HCT116 (cell line): ENCODE measurements around the gene PSG4.
"Not testable (repeated sequence)": the region's sequence is repeated elsewhere in the genome, so short reads cannot be mapped to it uniquely, and the experiment has no call there.

Experiments
- CEBPB ChIP-seq: IDR thresholded peaks from 2 replicates; pipeline ENCODE4 v1.6.1; 2012; ENCODE audit warnings: low read depth
- CTCF ChIP-seq, 3 experiments: fragments of 200-600 bp in 1 of 3; sonication (generic) in 1 of 3; IDR thresholded peaks in 2 of 3; conservative IDR thresholded peaks in 1 of 3; 2 replicates each; pipeline ENCODE4 v1.5.1; 2012 to 2017; ENCODE audit warnings: low read depth in 2 of 3, low read length in 2 of 3, antibody characterized with exemption in 1 of 3, borderline replicate concordance in 1 of 3, control low read depth in 1 of 3, mild to moderate bottlenecking in 1 of 3, mixed read lengths in 1 of 3, mixed run types in 1 of 3, moderate library complexity in 1 of 3; ENCODE audit not compliant: insufficient read depth in 1 of 3
- ELF1 ChIP-seq: IDR thresholded peaks from 2 replicates; pipeline ENCODE4 v1.6.1; 2012; ENCODE audit warnings: low read depth, borderline replicate concordance
- MAX ChIP-seq: IDR thresholded peaks from 2 replicates; pipeline ENCODE4 v1.6.1; 2012
- POLR2A ChIP-seq: IDR thresholded peaks from 2 replicates; pipeline ENCODE4 v1.7.0; 2011; ENCODE audit warnings: borderline replicate concordance; ENCODE audit not compliant: insufficient read depth, insufficient read length; ENCODE audit errors: extremely low read depth
- POLR2AphosphoS5 ChIP-seq: IDR thresholded peaks from 2 replicates; pipeline ENCODE4 v1.6.1; 2011; ENCODE audit warnings: mild to moderate bottlenecking, low read depth, low read length, moderate library complexity
- RAD21 ChIP-seq: IDR thresholded peaks from 2 replicates; pipeline ENCODE4 v1.6.1; 2012; ENCODE audit warnings: low read depth, mild to moderate bottlenecking
- REST ChIP-seq: IDR thresholded peaks from 2 replicates; pipeline ENCODE4 v1.6.1; 2012; ENCODE audit warnings: low read depth
- YY1 ChIP-seq: IDR thresholded peaks from 2 replicates; pipeline ENCODE4 v1.6.1; 2011; ENCODE audit warnings: low read length, low read depth, moderate library complexity, mild to moderate bottlenecking; ENCODE audit not compliant: insufficient replicate concordance; ENCODE audit errors: extremely low read depth

GRCh38 chr19:43149788-43150187 is 55.6 kb downstream of the PSG4 start:
- TF ChIP-seq MAX; CTCF (IDR thresholded peaks at IDR 0.05 in 2 of 3, conservative IDR thresholded peaks at IDR 0.05 in 1 of 3; ENCODE audit: borderline replicate concordance in 1 of 3, insufficient read depth in 1 of 3, low read depth in 2 of 3, low read length in 2 of 3); RAD21; POLR2A; CEBPB; POLR2AphosphoS5; REST; YY1; ELF1: not testable (repeated sequence)
